GM12878 (cell line): ENCODE measurements around the gene PCNX4. TPM values are rescaled to one million over a fixed set of nuclear protein-coding genes. Genes with fewer than 3 reads are reported as not detected.
A peak's percentile ranks its signal among the peaks of the same experiment; 100 is the strongest.

Source experiments
- SP1 ChIP-seq: IDR thresholded peaks from one replicate; pipeline ENCODE4 v1.6.1; 2011; ENCODE audit warnings: low read depth, low read length
- SREBF1 ChIP-seq: IDR thresholded peaks from 2 replicates; pipeline ENCODE4 v1.6.1; 2012; ENCODE audit warnings: mild to moderate bottlenecking, low read length
- polyA plus RNA-seq, 11 experiments: library from polyadenylated mRNA; depleted of rRNA in 4 of 11; unstranded in 6 of 11; stranded (reverse) in 5 of 11; fragments of >200 nt; fragmentation: Nextera tagmentation in 4 of 11; fragmentation: Illumina TruSeq in 1 of 11; extraction: Ambion mirVana in 4 of 11; extraction: Trizol in 1 of 11; gene quantifications; 1 replicate in 1 of 11; 2 replicates in 10 of 11; pipeline versions ENCODE4 v1.2.1 to v1.2.3, GENCODE V29; 2011 to 2016; ENCODE audit warnings: inconsistent platforms in 2 of 11, missing spikeins in 2 of 11, low read depth in 1 of 11
- total RNA-seq, 4 experiments: library from RNA; depleted of rRNA in 3 of 4; stranded (reverse); fragments of >200 nt in 3 of 4; fragmentation: Illumina TruSeq in 1 of 4; extraction: Trizol in 1 of 4; gene quantifications; 2 replicates each; pipeline versions ENCODE4 v1.2.1 to v1.2.3, GENCODE V29; 2013 to 2021
- TF ChIP-seq, protein P1 (sequence below), 3 experiments: IDR thresholded peaks in 2 of 3; conservative IDR thresholded peaks in 1 of 3; 2 replicates each; pipeline ENCODE4 v1.5.1; 2011; ENCODE audit warnings: low read depth in 3 of 3, low read length in 3 of 3, mild to moderate bottlenecking in 3 of 3, control low read depth in 2 of 3, moderate library complexity in 2 of 3, inconsistent platforms in 1 of 3, mixed read lengths in 1 of 3; ENCODE audit not compliant: control insufficient read depth in 2 of 3, insufficient read depth in 1 of 3; ENCODE audit errors: extremely low read depth in 1 of 3
- TF ChIP-seq, protein P2 (sequence below): fragments of 450-650 bp; IDR thresholded peaks from 2 replicates; pipeline ENCODE4 v1.6.1; 2017; ENCODE audit warnings: mild to moderate bottlenecking
- TF ChIP-seq, protein P3 (sequence below): fragments of 150-350 bp; IDR thresholded peaks from 2 replicates; pipeline ENCODE4 v1.6.1; 2016; ENCODE audit warnings: low read depth, low read length

Gene PCNX4
- total and polyA plus RNA-seq, 10 of the 15 experiments (the other 5 are each of a cell fraction or from before 2014, with no cell fraction given): 13.8 to 56.6 (median 39.4) TPM

- TF ChIP-seq, protein P1, sequence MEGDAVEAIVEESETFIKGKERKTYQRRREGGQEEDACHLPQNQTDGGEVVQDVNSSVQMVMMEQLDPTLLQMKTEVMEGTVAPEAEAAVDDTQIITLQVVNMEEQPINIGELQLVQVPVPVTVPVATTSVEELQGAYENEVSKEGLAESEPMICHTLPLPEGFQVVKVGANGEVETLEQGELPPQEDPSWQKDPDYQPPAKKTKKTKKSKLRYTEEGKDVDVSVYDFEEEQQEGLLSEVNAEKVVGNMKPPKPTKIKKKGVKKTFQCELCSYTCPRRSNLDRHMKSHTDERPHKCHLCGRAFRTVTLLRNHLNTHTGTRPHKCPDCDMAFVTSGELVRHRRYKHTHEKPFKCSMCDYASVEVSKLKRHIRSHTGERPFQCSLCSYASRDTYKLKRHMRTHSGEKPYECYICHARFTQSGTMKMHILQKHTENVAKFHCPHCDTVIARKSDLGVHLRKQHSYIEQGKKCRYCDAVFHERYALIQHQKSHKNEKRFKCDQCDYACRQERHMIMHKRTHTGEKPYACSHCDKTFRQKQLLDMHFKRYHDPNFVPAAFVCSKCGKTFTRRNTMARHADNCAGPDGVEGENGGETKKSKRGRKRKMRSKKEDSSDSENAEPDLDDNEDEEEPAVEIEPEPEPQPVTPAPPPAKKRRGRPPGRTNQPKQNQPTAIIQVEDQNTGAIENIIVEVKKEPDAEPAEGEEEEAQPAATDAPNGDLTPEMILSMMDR (IDR thresholded peaks at IDR 0.05 in 2 of 3, conservative IDR thresholded peaks at IDR 0.05 in 1 of 3; ENCODE audit: control insufficient read depth in 2 of 3, extremely low read depth in 1 of 3, insufficient read depth in 1 of 3, low read depth in 3 of 3, low read length in 3 of 3): peak; percentile 50 to 70 (median 59); a peak in 5 of 6 replicates
- TF ChIP-seq, protein P2, sequence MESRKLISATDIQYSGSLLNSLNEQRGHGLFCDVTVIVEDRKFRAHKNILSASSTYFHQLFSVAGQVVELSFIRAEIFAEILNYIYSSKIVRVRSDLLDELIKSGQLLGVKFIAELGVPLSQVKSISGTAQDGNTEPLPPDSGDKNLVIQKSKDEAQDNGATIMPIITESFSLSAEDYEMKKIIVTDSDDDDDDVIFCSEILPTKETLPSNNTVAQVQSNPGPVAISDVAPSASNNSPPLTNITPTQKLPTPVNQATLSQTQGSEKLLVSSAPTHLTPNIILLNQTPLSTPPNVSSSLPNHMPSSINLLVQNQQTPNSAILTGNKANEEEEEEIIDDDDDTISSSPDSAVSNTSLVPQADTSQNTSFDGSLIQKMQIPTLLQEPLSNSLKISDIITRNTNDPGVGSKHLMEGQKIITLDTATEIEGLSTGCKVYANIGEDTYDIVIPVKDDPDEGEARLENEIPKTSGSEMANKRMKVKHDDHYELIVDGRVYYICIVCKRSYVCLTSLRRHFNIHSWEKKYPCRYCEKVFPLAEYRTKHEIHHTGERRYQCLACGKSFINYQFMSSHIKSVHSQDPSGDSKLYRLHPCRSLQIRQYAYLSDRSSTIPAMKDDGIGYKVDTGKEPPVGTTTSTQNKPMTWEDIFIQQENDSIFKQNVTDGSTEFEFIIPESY: no peak
- TF ChIP-seq SP1: no peak
- TF ChIP-seq SREBF1: no peak
- TF ChIP-seq, protein P3, sequence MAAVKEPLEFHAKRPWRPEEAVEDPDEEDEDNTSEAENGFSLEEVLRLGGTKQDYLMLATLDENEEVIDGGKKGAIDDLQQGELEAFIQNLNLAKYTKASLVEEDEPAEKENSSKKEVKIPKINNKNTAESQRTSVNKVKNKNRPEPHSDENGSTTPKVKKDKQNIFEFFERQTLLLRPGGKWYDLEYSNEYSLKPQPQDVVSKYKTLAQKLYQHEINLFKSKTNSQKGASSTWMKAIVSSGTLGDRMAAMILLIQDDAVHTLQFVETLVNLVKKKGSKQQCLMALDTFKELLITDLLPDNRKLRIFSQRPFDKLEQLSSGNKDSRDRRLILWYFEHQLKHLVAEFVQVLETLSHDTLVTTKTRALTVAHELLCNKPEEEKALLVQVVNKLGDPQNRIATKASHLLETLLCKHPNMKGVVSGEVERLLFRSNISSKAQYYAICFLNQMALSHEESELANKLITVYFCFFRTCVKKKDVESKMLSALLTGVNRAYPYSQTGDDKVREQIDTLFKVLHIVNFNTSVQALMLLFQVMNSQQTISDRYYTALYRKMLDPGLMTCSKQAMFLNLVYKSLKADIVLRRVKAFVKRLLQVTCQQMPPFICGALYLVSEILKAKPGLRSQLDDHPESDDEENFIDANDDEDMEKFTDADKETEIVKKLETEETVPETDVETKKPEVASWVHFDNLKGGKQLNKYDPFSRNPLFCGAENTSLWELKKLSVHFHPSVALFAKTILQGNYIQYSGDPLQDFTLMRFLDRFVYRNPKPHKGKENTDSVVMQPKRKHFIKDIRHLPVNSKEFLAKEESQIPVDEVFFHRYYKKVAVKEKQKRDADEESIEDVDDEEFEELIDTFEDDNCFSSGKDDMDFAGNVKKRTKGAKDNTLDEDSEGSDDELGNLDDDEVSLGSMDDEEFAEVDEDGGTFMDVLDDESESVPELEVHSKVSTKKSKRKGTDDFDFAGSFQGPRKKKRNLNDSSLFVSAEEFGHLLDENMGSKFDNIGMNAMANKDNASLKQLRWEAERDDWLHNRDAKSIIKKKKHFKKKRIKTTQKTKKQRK: no peak
These were observed 103.6 kb downstream of the PCNX4 start (continued) for GRCh38 chr14:60195179-60195810.
